WTC11 (cell line): Measurements from ENCODE around the gene WNK2.

Experiments
- ATF1 ChIP-seq: sonication (generic); formaldehyde crosslinking; IDR thresholded peaks from 2 replicates; pipeline ENCODE4 v1.8.1; 2023; ENCODE audit warnings: mild to moderate bottlenecking, moderate library complexity, missing genetic modification reagents
- CREB1 ChIP-seq: sonication (generic); formaldehyde crosslinking; IDR thresholded peaks from 2 replicates; pipeline ENCODE4 v1.8.0; 2023; ENCODE audit warnings: mild to moderate bottlenecking, missing genetic modification reagents
- E2F4 ChIP-seq: sonication (generic); formaldehyde crosslinking; IDR thresholded peaks from 2 replicates; pipeline ENCODE4 v1.8.1; 2022; ENCODE audit warnings: low read depth, mild to moderate bottlenecking, moderate library complexity, missing genetic modification reagents, borderline replicate concordance
- ELF4 ChIP-seq: sonication (generic); formaldehyde crosslinking; IDR thresholded peaks from 2 replicates; pipeline ENCODE4 v1.8.1; 2022; ENCODE audit warnings: low read depth, mild to moderate bottlenecking, moderate library complexity, missing genetic modification reagents
- JUN ChIP-seq: sonication (generic); formaldehyde crosslinking; IDR thresholded peaks from 2 replicates; pipeline ENCODE4 v1.8.0; 2023; ENCODE audit warnings: mild to moderate bottlenecking, missing genetic modification reagents
- MAX ChIP-seq: sonication (generic); formaldehyde crosslinking; IDR thresholded peaks from 2 replicates; pipeline ENCODE4 v1.8.0; 2022; ENCODE audit warnings: mild to moderate bottlenecking, missing genetic modification reagents
- NR2C2 ChIP-seq: sonication (generic); formaldehyde crosslinking; IDR thresholded peaks from 2 replicates; pipeline ENCODE4 v1.8.0; 2022; ENCODE audit warnings: mild to moderate bottlenecking, missing genetic modification reagents
- RELA ChIP-seq: sonication (generic); formaldehyde crosslinking; IDR thresholded peaks from 2 replicates; pipeline ENCODE4 v1.8.1; 2022; ENCODE audit warnings: missing genetic modification reagents, mild to moderate bottlenecking, borderline replicate concordance
- TCF7 ChIP-seq: sonication (generic); formaldehyde crosslinking; IDR thresholded peaks from 2 replicates; pipeline ENCODE4 v1.8.0; 2022; ENCODE audit warnings: mild to moderate bottlenecking, low read depth, missing genetic modification reagents, moderate library complexity
- TEAD1 ChIP-seq: sonication (generic); formaldehyde crosslinking; IDR thresholded peaks from 2 replicates; pipeline ENCODE4 v1.8.0; 2022; ENCODE audit warnings: mild to moderate bottlenecking, missing genetic modification reagents
- TEAD4 ChIP-seq: sonication (generic); formaldehyde crosslinking; IDR thresholded peaks from 2 replicates; pipeline ENCODE4 v1.8.0; 2022; ENCODE audit warnings: mild to moderate bottlenecking, missing genetic modification reagents
- USF2 ChIP-seq: sonication (generic); formaldehyde crosslinking; IDR thresholded peaks from 2 replicates; pipeline ENCODE4 v1.8.1; 2023; ENCODE audit warnings: mild to moderate bottlenecking, missing genetic modification reagents, moderate library complexity
- TF ChIP-seq, protein P1 (sequence below): fragments of 200-600 bp; IDR thresholded peaks from 2 replicates; pipeline ENCODE4 v1.8.0; 2022; ENCODE audit warnings: antibody characterized with exemption
- TF ChIP-seq, protein P2 (sequence below): sonication (generic); formaldehyde crosslinking; IDR thresholded peaks from 2 replicates; pipeline ENCODE4 v1.8.1; 2023; ENCODE audit warnings: mild to moderate bottlenecking, missing genetic modification reagents

DNA sequence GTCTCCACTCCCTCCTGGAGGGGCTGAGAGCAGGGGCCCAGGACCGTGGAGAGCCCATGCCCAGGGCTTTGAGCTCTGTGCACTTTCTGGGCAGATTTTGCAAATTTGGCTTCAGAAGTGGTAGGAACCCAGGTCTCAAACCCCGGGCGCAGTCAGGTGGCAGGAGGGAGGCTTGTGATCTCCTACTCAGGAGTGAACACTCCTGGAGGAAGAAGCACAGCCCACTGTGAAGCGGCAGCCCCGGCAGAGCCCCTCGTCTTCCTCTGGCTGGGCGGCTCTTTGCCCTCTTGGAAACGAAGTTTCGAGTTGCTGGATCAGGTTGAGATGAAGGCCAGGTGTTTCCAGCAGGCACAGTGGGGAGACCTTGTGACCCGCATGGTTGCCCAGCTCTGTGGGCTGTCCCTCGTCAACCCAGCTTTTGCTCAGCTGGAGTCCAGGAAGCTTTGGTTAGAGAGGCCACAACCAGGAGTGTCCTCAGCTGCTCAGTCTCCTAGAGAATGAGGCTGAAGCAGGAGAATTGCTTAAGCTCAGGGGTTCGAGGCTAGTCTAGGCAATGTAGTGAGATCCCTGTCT, 48.5 kb downstream of the WNK2 start:
- no peak for TF ChIP-seq MAX
- TF ChIP-seq, protein P1, sequence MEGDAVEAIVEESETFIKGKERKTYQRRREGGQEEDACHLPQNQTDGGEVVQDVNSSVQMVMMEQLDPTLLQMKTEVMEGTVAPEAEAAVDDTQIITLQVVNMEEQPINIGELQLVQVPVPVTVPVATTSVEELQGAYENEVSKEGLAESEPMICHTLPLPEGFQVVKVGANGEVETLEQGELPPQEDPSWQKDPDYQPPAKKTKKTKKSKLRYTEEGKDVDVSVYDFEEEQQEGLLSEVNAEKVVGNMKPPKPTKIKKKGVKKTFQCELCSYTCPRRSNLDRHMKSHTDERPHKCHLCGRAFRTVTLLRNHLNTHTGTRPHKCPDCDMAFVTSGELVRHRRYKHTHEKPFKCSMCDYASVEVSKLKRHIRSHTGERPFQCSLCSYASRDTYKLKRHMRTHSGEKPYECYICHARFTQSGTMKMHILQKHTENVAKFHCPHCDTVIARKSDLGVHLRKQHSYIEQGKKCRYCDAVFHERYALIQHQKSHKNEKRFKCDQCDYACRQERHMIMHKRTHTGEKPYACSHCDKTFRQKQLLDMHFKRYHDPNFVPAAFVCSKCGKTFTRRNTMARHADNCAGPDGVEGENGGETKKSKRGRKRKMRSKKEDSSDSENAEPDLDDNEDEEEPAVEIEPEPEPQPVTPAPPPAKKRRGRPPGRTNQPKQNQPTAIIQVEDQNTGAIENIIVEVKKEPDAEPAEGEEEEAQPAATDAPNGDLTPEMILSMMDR = no peak
- TF ChIP-seq ELF4 (CRISPR knock-in tag) = no peak
- no peak for TF ChIP-seq CREB1
- no peak for TF ChIP-seq TCF7
- TF ChIP-seq TEAD1 (CRISPR knock-in tag) = no peak
- no peak for TF ChIP-seq JUN (CRISPR knock-in tag)
- TF ChIP-seq RELA (CRISPR knock-in tag) = no peak
- no peak for TF ChIP-seq E2F4 (CRISPR knock-in tag)
- TF ChIP-seq TEAD4 (CRISPR knock-in tag) = no peak
- TF ChIP-seq ATF1 (CRISPR knock-in tag) = no peak
- TF ChIP-seq, protein P2, sequence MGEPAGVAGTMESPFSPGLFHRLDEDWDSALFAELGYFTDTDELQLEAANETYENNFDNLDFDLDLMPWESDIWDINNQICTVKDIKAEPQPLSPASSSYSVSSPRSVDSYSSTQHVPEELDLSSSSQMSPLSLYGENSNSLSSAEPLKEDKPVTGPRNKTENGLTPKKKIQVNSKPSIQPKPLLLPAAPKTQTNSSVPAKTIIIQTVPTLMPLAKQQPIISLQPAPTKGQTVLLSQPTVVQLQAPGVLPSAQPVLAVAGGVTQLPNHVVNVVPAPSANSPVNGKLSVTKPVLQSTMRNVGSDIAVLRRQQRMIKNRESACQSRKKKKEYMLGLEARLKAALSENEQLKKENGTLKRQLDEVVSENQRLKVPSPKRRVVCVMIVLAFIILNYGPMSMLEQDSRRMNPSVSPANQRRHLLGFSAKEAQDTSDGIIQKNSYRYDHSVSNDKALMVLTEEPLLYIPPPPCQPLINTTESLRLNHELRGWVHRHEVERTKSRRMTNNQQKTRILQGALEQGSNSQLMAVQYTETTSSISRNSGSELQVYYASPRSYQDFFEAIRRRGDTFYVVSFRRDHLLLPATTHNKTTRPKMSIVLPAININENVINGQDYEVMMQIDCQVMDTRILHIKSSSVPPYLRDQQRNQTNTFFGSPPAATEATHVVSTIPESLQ (CRISPR knock-in tag) = no peak
- TF ChIP-seq USF2 (CRISPR knock-in tag) = no peak
- TF ChIP-seq NR2C2 (CRISPR knock-in tag) = no peak
